WTC11 (cell line): Measurements from ENCODE around the gene TDRD10. TPM values are rescaled to one million over a fixed set of nuclear protein-coding genes. Genes with fewer than 3 reads are reported as not detected.

Source experiments
- ATAC-seq: fragments of 200-7000 bp; cut with Tn5 transposase; 2 replicates; pipeline ENCODE4 v1.10.0; 2021; ENCODE audit warnings: mild to moderate bottlenecking, moderate library complexity
- CTCF ChIA-PET: fragments of 300-600 bp; sonication (Branson Sonifier 250); formaldehyde crosslinking; loops from one replicate; lab custom pipeline; 2021; ENCODE audit warnings: antibody characterized with exemption; lab: Charles Lee
- POLR2A ChIA-PET: fragments of 350-600 bp; sonication (Branson Sonifier 250); formaldehyde crosslinking; loops from one replicate; lab custom pipeline; 2021; ENCODE audit warnings: antibody characterized with exemption; lab: Charles Lee
- DNase-seq: peaks from one replicate; pipeline ENCODE4 v3.0.0; 2021; ENCODE audit warnings: low spot score
- H3K27ac Mint-ChIP-seq: 2 replicates; pipeline ENCODE4 v1.8.0; 2021; ENCODE audit warnings: mixed read lengths
- H3K27me3 Mint-ChIP-seq: 2 replicates; pipeline ENCODE4 v1.8.0; 2021; ENCODE audit warnings: low read depth, mild to moderate bottlenecking, moderate library complexity, mixed read lengths
- H3K36me3 Mint-ChIP-seq: 2 replicates; pipeline ENCODE4 v1.8.0; 2021; ENCODE audit warnings: mixed read lengths
- H3K4me1 Mint-ChIP-seq: 2 replicates; pipeline ENCODE4 v1.8.0; 2022; ENCODE audit warnings: mixed read lengths
- H3K4me3 Mint-ChIP-seq: 2 replicates; pipeline ENCODE4 v1.8.0; 2021; ENCODE audit warnings: mild to moderate bottlenecking, moderate library complexity, mixed read lengths
- H3K9me3 Mint-ChIP-seq: 2 replicates; pipeline ENCODE4 v1.8.0; 2021; ENCODE audit warnings: mixed read lengths
- AFF4 ChIP-seq: sonication (generic); formaldehyde crosslinking; IDR thresholded peaks from 2 replicates; pipeline ENCODE4 v1.8.1; 2023; ENCODE audit warnings: mild to moderate bottlenecking, missing genetic modification reagents, borderline replicate concordance
- ATF6 ChIP-seq: sonication (generic); formaldehyde crosslinking; IDR thresholded peaks from 2 replicates; pipeline ENCODE4 v1.8.1; 2023; ENCODE audit warnings: mild to moderate bottlenecking, missing genetic modification reagents
- CBFB ChIP-seq: sonication (generic); formaldehyde crosslinking; IDR thresholded peaks from 2 replicates; pipeline ENCODE4 v1.8.1; 2022; ENCODE audit warnings: mild to moderate bottlenecking, low read depth, missing genetic modification reagents
- FOXP1 ChIP-seq: sonication (generic); formaldehyde crosslinking; IDR thresholded peaks from 2 replicates; pipeline ENCODE4 v1.8.0; 2022; ENCODE audit warnings: missing genetic modification reagents, mild to moderate bottlenecking, moderate library complexity, borderline replicate concordance
- HMGXB4 ChIP-seq: sonication (generic); formaldehyde crosslinking; IDR thresholded peaks from 2 replicates; pipeline ENCODE4 v1.8.1; 2023; ENCODE audit warnings: mild to moderate bottlenecking, moderate library complexity, missing genetic modification reagents
- KAT7 ChIP-seq: sonication (generic); formaldehyde crosslinking; IDR thresholded peaks from 2 replicates; pipeline ENCODE4 v1.8.1; 2023; ENCODE audit warnings: missing genetic modification reagents, mild to moderate bottlenecking, borderline replicate concordance
- SMAD3 ChIP-seq: sonication (generic); formaldehyde crosslinking; IDR thresholded peaks from 2 replicates; pipeline ENCODE4 v1.8.0; 2022; ENCODE audit warnings: missing genetic modification reagents, mild to moderate bottlenecking, borderline replicate concordance
- TP53 ChIP-seq: sonication (generic); formaldehyde crosslinking; IDR thresholded peaks from 2 replicates; pipeline ENCODE4 v1.8.1; 2023; ENCODE audit warnings: mild to moderate bottlenecking, missing genetic modification reagents
- USF2 ChIP-seq: sonication (generic); formaldehyde crosslinking; IDR thresholded peaks from 2 replicates; pipeline ENCODE4 v1.8.1; 2023; ENCODE audit warnings: mild to moderate bottlenecking, missing genetic modification reagents, moderate library complexity
- ZBTB43 ChIP-seq: sonication (generic); formaldehyde crosslinking; IDR thresholded peaks from 2 replicates; pipeline ENCODE4 v1.8.1; 2023; ENCODE audit warnings: mild to moderate bottlenecking, missing genetic modification reagents
- ZMAT4 ChIP-seq: fragments of 250-450 bp; sonication (Bioruptor Pico); IDR thresholded peaks from 2 replicates; pipeline ENCODE4 v1.9.0; 2021; ENCODE audit warnings: mild to moderate bottlenecking
- ZNF423 ChIP-seq: fragments of 250-450 bp; sonication (Bioruptor Pico); IDR thresholded peaks from 2 replicates; pipeline ENCODE4 v2.1.2; 2022; ENCODE audit warnings: mild to moderate bottlenecking, moderate library complexity
- ZNF532 ChIP-seq: fragments of 250-450 bp; sonication (Bioruptor Pico); IDR thresholded peaks from 2 replicates; pipeline ENCODE4 v1.9.0; 2021; ENCODE audit warnings: mild to moderate bottlenecking, borderline replicate concordance
- total RNA-seq: library from RNA; stranded (reverse); gene quantifications from 3 replicates; pipeline ENCODE4 v1.2.3, GENCODE V29; 2021

The TDRD10 gene
- total RNA-seq, 1 experiment from 2014 or later = 0.09 TPM

- H3K27me3 Mint-ChIP-seq = no peaks in the 10 kb centered on the region
- peaks cover 12% of the 10 kb centered on the region for H3K4me1 Mint-ChIP-seq
- no peak overlapping the region for H3K27ac Mint-ChIP-seq
- no peaks in the 10 kb centered on the region for H3K9me3 Mint-ChIP-seq
- DNase-seq = no peak
- H3K36me3 Mint-ChIP-seq = no peaks in the 10 kb centered on the region
- no peak for ATAC-seq
- POLR2A ChIA-PET = interaction anchor here (0.7 to 1.4 kb wide), 2 partner anchors 61 to 211 kb away, joined by 3 read pairs; no protein-coding TSS in a partner anchor
- no peak overlapping the region for H3K4me3 Mint-ChIP-seq
- CTCF ChIA-PET = interaction anchor here (0.5 to 5.4 kb wide), 4 partner anchors 10 to 197 kb away, joined by 3 to 27 read pairs (median 9); no protein-coding TSS in a partner anchor
- TF ChIP-seq HMGXB4 (CRISPR knock-in tag) = no peak
- no peak for TF ChIP-seq CBFB
- no peak for TF ChIP-seq TP53 (CRISPR knock-in tag)
Observed at GRCh38 chr1:154468535-154469250, 33.3 kb upstream of the TDRD10 start.

GRCh38 chr1:154469844-154470560 lies 32.0 kb upstream of the TDRD10 start:
- Mint-ChIP-seq H3K27me3 (no peaks in the 10 kb centered on the region), H3K9me3 (no peaks in the 10 kb centered on the region), H3K4me3 (no peak overlapping the region), H3K4me1 (peaks cover 12% of the 10 kb centered on the region)
- CTCF ChIA-PET = interaction anchor here (1.4 to 5.4 kb wide), 3 partner anchors 9 to 77 kb away, joined by 3 to 27 read pairs (median 15); no protein-coding TSS in a partner anchor
- ATAC-seq = no peak
- DNase-seq = no peak
- TF ChIP-seq FOXP1 (CRISPR knock-in tag) (no peak), AFF4 (CRISPR knock-in tag) (no peak), ZBTB43 (CRISPR knock-in tag) (no peak)
- TF ChIP-seq, all 79 proteins: peak for 0
- Mint-ChIP-seq H3K36me3 (no peaks in the 10 kb centered on the region), H3K27ac (no peak overlapping the region)
- POLR2A ChIA-PET = no interaction called here

- peaks cover 7% of the 10 kb centered on the region for H3K4me1 Mint-ChIP-seq
- DNase-seq (no peak), ATAC-seq (no peak)
- CTCF ChIA-PET = interaction anchor here (1.4 kb wide), 1 partner anchor 30 kb away, joined by 3 read pairs; no protein-coding TSS in a partner anchor
- POLR2A ChIA-PET = no interaction called here
- no peaks in the 10 kb centered on the region for H3K36me3 Mint-ChIP-seq
- H3K27me3 Mint-ChIP-seq = no peaks in the 10 kb centered on the region
- H3K27ac Mint-ChIP-seq = no peak overlapping the region
- no peaks in the 10 kb centered on the region for H3K9me3 Mint-ChIP-seq
- H3K4me3 Mint-ChIP-seq = no peak overlapping the region
- no peak for TF ChIP-seq ZNF423 (CRISPR knock-in tag)
- no peak for TF ChIP-seq SMAD3 (CRISPR knock-in tag)
- TF ChIP-seq ZNF532 (CRISPR knock-in tag) = no peak
- TF ChIP-seq ZMAT4 (CRISPR knock-in tag) = no peak
- no peak for TF ChIP-seq CBFB
- no peak for TF ChIP-seq ATF6 (CRISPR knock-in tag)
- no peak for TF ChIP-seq USF2 (CRISPR knock-in tag)
- TF ChIP-seq KAT7 = no peak
Observed at GRCh38 chr1:154471304-154471703, 30.7 kb upstream of the TDRD10 start.
